Measurements from ENCODE around the gene SOWAHA. TPM values are rescaled to one million over a fixed set of nuclear protein-coding genes. Genes with fewer than 3 reads are reported as not detected.

Gene SOWAHA
- total RNA-seq, 1 donor from 2014 or later = 0.06 TPM

- peak overlapping the region; percentile 18 for H3K4me3 ChIP-seq (ENCODE audit: low read depth, low read length)
- peak; percentile 49 for TF ChIP-seq CTCF (conservative IDR thresholded peaks at IDR 0.05; ENCODE audit: low read depth, low read length)
- DNase-seq (ENCODE audit: low read depth) = no peak
Measured at GRCh38 chr5:132807163-132807838, 5.8 kb upstream of the SOWAHA start.

GRCh38 chr5:132808448-132808847 lies 4.7 kb upstream of the SOWAHA start:
- no peak for DNase-seq (ENCODE audit: low read depth)

GRCh38 chr5:132808866-132809265 lies 4.2 kb upstream of the SOWAHA start:
- no peak for TF ChIP-seq CTCF (conservative IDR thresholded peaks at IDR 0.05; ENCODE audit: low read depth, low read length)
- no peak overlapping the region for H3K4me3 ChIP-seq (ENCODE audit: low read depth, low read length)
- no peak for DNase-seq (ENCODE audit: low read depth)

More at GRCh38 chr5:132808448-132808847, 4.7 kb upstream of the SOWAHA start:
- no peak overlapping the region for H3K4me3 ChIP-seq (ENCODE audit: low read depth, low read length)
- no peak for TF ChIP-seq CTCF (conservative IDR thresholded peaks at IDR 0.05; ENCODE audit: low read depth, low read length)

GRCh38 chr5:132810605-132811004 lies 2.5 kb upstream of the SOWAHA start:
- no peak overlapping the region for H3K4me3 ChIP-seq (ENCODE audit: low read depth, low read length)
- no peak for TF ChIP-seq CTCF (conservative IDR thresholded peaks at IDR 0.05; ENCODE audit: low read depth, low read length)
- no peak for DNase-seq (ENCODE audit: low read depth)

DNA sequence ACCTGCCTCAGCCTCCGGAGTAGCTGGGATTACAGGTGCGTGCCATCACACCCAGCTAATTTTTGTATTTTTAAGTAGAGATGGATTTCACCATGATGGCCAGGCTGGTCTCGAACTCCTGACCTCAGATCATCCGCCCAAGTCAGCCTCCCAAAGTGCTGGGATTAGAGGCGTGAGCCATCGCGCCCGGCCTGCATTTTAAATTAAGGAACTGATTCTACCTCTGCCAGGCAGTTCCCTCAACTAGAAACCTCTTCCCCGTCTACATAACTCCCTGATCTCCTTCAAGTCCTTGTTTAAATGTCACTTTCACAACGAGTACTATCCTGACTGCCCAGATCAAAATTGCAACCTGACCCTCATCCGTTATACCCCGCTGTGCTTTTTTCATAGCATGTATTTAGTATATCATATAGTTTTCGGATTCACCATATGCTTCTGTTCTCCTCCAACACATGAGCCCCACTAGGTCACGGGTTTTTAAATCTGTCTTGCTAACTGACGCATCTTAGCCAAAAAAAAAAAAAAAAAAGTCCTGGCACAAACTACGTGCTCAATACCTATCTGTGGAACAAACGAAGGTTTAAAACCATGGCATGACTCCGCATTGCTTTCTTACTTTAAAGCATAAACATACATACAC lies 858 bp upstream of the SOWAHA start:
- no peak for DNase-seq (ENCODE audit: low read depth)
- H3K4me3 ChIP-seq (ENCODE audit: low read depth, low read length) = no peak overlapping the region
- TF ChIP-seq CTCF (conservative IDR thresholded peaks at IDR 0.05; ENCODE audit: low read depth, low read length) = no peak

DNA sequence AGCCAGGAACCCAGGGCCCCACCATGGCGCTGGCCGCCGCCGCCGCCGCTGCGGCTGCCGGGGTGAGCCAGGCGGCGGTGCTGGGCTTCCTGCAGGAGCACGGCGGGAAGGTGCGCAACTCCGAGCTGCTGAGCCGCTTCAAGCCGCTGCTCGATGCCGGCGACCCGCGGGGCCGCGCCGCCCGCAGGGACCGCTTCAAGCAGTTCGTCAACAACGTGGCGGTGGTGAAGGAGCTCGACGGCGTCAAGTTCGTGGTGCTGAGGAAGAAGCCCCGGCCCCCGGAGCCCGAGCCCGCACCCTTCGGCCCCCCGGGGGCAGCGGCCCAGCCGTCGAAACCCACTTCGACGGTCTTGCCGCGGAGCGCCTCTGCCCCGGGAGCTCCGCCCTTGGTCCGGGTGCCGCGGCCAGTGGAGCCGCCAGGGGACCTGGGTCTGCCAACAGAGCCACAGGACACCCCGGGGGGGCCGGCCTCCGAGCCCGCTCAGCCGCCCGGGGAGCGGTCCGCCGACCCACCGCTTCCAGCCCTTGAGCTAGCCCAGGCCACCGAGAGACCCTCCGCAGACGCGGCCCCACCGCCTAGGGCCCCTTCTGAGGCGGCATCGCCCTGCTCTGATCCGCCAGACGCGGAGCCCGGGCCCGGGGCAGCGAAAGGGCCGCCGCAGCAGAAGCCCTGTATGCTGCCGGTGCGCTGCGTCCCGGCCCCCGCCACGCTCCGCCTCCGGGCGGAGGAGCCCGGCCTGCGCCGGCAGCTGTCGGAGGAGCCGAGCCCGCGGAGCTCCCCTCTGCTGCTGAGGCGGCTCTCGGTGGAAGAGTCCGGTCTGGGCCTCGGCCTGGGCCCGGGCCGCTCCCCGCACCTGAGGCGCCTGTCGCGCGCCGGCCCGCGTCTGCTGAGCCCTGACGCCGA lies 749 bp downstream of the SOWAHA start:
- peak overlapping the region; percentile 39 for H3K4me3 ChIP-seq (ENCODE audit: low read depth, low read length)
- no peak for DNase-seq (ENCODE audit: low read depth)
- TF ChIP-seq CTCF (conservative IDR thresholded peaks at IDR 0.05; ENCODE audit: low read depth, low read length) = no peak
